ENCODE results near the gene CACNG6.

Gene CACNG6

DNA sequence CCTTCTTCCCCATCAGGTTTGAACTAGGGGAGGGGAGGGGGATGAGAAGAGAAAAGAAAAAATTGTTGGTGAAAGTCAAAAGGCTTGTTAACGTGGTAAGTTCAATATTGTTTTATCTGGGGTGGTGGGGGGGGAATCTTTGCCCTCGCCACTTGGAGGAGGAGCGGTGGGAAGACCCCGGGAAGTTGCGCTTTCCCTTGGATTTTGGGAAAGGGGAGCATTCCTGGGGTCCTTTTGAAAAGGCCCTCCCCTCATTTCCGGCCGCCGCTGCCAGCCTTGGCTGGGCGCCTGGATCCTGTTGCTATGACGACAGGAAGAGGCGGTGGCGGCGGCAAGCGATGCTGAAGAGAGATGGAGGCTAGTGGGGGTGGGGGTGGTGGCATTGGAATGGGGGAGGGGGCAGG is 33.3 kb upstream of the CACNG6 start:
- Histone ChIP-seq H3K27me3 (ENCODE audit: insufficient read depth, low read length) (no peaks in the 10 kb centered on the region), H3K36me3 (ENCODE audit: insufficient read depth, low read length) (no peaks in the 10 kb centered on the region), H3K4me1 (ENCODE audit: insufficient read depth, low read length) (peaks cover 41% of the 10 kb centered on the region), H3K9me3 (ENCODE audit: low read length) (no peaks in the 10 kb centered on the region), H2AFZ (ENCODE audit: low read depth, low read length) (peak overlapping the region; percentile 78), H3K4me3 (ENCODE audit: low read length) (no peak overlapping the region)

- peak overlapping the region; percentile 51 for H2AFZ ChIP-seq (ENCODE audit: low read depth, low read length)
- no peaks in the 10 kb centered on the region for H3K9me3 ChIP-seq (ENCODE audit: low read length)
- no peaks in the 10 kb centered on the region for H3K27me3 ChIP-seq (ENCODE audit: insufficient read depth, low read length)
- H3K36me3 ChIP-seq (ENCODE audit: insufficient read depth, low read length), result no peaks in the 10 kb centered on the region
- peak overlapping the region; percentile 41 for H3K4me3 ChIP-seq (ENCODE audit: low read length)
- H3K4me1 ChIP-seq (ENCODE audit: insufficient read depth, low read length), result peaks cover 41% of the 10 kb centered on the region
Measured at GRCh38 chr19:53958823-53959757, 32.3 kb upstream of the CACNG6 start.

- peaks cover 41% of the 10 kb centered on the region for H3K4me1 ChIP-seq (ENCODE audit: insufficient read depth, low read length)
- H3K4me3 ChIP-seq (ENCODE audit: low read length), result peak overlapping the region; percentile 41
- H2AFZ ChIP-seq (ENCODE audit: low read depth, low read length), result peak overlapping the region; percentile 51
- H3K27me3 ChIP-seq (ENCODE audit: insufficient read depth, low read length), result no peaks in the 10 kb centered on the region
- H3K9me3 ChIP-seq (ENCODE audit: low read length), result no peaks in the 10 kb centered on the region
- H3K36me3 ChIP-seq (ENCODE audit: insufficient read depth, low read length), result no peaks in the 10 kb centered on the region
Measured at GRCh38 chr19:53960187-53960586, 31.2 kb upstream of the CACNG6 start.

GRCh38 chr19:53960886-53961285 is 30.6 kb upstream of the CACNG6 start:
- H3K9me3 ChIP-seq (ENCODE audit: low read length), result no peaks in the 10 kb centered on the region
- H3K27me3 ChIP-seq (ENCODE audit: insufficient read depth, low read length), result no peaks in the 10 kb centered on the region
- peaks cover 41% of the 10 kb centered on the region for H3K4me1 ChIP-seq (ENCODE audit: insufficient read depth, low read length)
- H2AFZ ChIP-seq (ENCODE audit: low read depth, low read length), result no peak overlapping the region
- no peaks in the 10 kb centered on the region for H3K36me3 ChIP-seq (ENCODE audit: insufficient read depth, low read length)
- peak overlapping the region; percentile 41 for H3K4me3 ChIP-seq (ENCODE audit: low read length)

DNA sequence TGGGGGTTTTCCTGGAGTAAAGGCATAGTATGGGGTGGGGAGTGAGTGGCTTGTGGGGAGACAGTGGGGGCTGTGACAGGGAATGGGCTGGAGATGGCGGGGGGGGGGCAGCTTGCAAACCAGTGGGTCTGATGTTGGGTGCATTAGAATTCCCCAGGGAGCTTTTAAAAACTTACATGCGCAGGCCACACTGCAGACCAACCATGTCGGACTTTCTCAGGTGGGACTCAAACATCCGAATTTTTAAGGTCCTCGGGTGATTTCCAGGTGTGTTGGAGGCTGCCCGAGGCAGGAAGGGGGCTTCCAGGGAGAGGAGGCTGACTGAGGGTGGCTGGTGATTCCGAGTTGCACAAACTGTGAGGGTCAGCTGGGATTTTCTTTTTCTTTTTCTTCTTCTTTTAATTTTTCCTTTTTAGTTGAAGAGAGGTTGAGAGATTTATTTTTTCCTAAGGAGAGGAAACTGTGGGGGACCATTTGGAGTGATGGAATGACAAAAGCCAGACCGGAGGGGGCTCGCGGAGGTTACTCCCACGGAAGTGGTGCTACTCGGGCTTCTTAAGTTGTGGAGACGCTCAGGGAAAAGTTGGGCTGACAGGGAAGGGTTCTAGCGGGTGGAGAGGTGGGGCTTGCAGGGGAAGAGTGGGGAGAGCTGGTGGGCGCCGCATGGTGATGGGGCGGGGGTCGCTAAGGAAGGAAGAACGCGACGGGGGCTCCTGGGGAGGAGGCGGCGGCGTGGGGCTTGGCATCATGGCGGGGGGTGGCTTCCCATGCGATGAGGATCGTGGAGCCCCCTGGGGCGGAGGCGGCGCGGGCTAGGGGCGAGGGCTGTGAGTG is 29.7 kb upstream of the CACNG6 start:
- Histone ChIP-seq H3K4me3 (ENCODE audit: low read length) (peak overlapping the region; percentile 41), H3K9me3 (ENCODE audit: low read length) (no peaks in the 10 kb centered on the region), H3K4me1 (ENCODE audit: insufficient read depth, low read length) (peaks cover 41% of the 10 kb centered on the region), H3K36me3 (ENCODE audit: insufficient read depth, low read length) (no peaks in the 10 kb centered on the region), H2AFZ (ENCODE audit: low read depth, low read length) (no peak overlapping the region), H3K27me3 (ENCODE audit: insufficient read depth, low read length) (no peaks in the 10 kb centered on the region)

DNA sequence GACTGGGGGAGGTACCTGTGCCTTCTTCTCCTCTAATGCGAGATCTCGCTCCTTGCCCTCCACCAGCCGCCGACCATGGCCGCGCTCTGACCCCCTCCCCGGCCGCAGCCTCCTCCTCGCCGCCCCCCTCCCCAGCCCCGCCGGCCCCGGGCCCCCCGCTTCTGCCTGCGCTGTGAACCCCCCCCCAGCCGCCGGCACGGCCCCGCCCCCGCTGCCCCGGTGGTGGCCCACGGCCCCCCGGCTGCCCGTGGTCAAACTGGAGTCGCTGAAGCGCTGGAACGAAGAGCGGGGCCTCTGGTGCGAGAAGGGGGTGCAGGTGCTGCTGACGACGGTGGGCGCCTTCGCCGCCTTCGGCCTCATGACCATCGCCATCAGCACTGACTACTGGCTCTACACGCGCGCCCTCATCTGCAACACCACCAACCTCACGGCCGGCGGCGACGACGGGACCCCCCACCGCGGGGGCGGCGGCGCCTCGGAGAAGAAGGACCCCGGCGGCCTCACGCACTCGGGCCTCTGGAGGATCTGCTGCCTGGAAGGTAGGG is 28.5 kb upstream of the CACNG6 start, which contains the start of gene CACNG8:
CACNG8 (plus strand) TSS at position 51 of the 545 bp plus-strand sequence.
- Histone ChIP-seq H3K27me3 (ENCODE audit: insufficient read depth, low read length) (no peaks in the 10 kb centered on the region), H3K4me3 (ENCODE audit: low read length) (peak within 1 kb of the TSS; percentile 41), H2AFZ (ENCODE audit: low read depth, low read length) (no peak within 1 kb of the TSS), H3K9me3 (ENCODE audit: low read length) (no peaks in the 10 kb centered on the region), H3K36me3 (ENCODE audit: insufficient read depth, low read length) (no peaks in the 10 kb centered on the region), H3K4me1 (ENCODE audit: insufficient read depth, low read length) (peaks cover 35% of the 10 kb centered on the region)

DNA sequence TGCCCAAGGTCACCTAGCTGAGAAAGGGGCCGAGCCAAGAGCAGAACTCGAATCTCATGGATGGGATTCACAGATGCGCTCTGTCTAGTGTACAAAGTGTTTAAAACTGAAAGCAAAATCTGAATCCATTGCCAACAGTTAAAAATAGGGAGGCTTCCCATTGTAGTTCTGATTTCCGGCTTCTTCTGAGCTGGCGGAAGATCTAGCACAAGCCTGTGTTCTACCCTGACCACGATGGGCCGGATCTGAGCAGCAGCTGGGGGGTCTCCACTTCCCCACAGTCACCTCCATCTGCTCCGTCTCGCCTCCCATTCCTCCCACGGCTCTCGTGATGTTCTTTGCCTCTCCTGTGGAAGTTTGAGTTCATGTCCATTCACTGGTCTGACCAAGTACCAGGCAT is 26.3 kb upstream of the CACNG6 start:
- Histone ChIP-seq H3K4me1 (ENCODE audit: insufficient read depth, low read length) (peaks cover 16% of the 10 kb centered on the region), H3K4me3 (ENCODE audit: low read length) (no peak overlapping the region), H3K9me3 (ENCODE audit: low read length) (no peaks in the 10 kb centered on the region), H3K27me3 (ENCODE audit: insufficient read depth, low read length) (no peaks in the 10 kb centered on the region), H3K36me3 (ENCODE audit: insufficient read depth, low read length) (no peaks in the 10 kb centered on the region), H2AFZ (ENCODE audit: low read depth, low read length) (no peak overlapping the region)

DNA sequence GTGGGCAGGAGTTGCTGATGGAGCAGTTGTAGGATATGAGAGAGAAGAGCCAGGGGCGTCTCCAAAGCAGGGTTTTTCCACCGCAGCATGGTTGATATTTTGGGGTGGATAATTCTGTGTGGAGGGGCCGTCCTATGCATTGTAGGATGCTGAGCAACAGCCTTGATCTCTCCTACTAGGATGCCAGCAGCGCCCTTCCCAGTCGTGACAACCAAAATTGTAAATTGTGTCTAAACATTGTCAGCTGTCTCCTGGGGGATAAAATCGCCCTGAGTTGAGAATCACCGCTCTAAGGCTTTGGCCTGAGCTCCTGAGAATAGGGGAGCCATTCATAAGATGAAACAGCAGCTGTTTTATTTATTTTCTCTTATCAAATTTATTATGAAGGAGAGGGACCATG is 24.5 kb upstream of the CACNG6 start:
- Histone ChIP-seq H3K36me3 (ENCODE audit: insufficient read depth, low read length) (peaks cover 4% of the 10 kb centered on the region), H3K27me3 (ENCODE audit: insufficient read depth, low read length) (no peaks in the 10 kb centered on the region), H3K4me1 (ENCODE audit: insufficient read depth, low read length) (no peaks in the 10 kb centered on the region), H3K4me3 (ENCODE audit: low read length) (no peak overlapping the region), H3K9me3 (ENCODE audit: low read length) (no peaks in the 10 kb centered on the region), H2AFZ (ENCODE audit: low read depth, low read length) (no peak overlapping the region)

- Histone ChIP-seq H3K36me3 (ENCODE audit: insufficient read depth, low read length) (peaks cover 5% of the 10 kb centered on the region), H2AFZ (ENCODE audit: low read depth, low read length) (no peak overlapping the region), H3K4me1 (ENCODE audit: insufficient read depth, low read length) (no peaks in the 10 kb centered on the region), H3K27me3 (ENCODE audit: insufficient read depth, low read length) (no peaks in the 10 kb centered on the region), H3K4me3 (ENCODE audit: low read length) (no peak overlapping the region), H3K9me3 (ENCODE audit: low read length) (no peaks in the 10 kb centered on the region)
Measured at GRCh38 chr19:53969366-53969765, 22.1 kb upstream of the CACNG6 start.

DNA sequence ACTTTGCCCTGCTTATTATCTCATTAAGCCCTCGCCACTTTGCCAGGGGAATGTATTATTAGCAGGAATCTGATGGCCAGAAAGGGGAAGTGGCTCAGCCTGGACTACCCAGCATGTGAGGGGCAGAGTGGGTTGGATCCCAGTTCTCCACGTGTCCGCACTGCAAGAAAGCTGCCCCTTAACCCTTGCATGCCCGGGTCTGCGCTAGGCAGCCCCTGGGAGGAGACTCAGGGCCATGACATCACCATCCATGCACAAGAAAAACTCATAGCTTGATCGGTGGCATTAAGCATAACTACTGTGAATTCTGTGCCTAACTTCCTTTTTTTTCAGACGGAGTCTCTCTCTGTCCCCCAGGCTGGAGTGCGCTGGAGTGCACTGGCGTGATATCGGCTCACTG is 19.8 kb upstream of the CACNG6 start:
- Histone ChIP-seq H3K36me3 (ENCODE audit: insufficient read depth, low read length) (peaks cover 5% of the 10 kb centered on the region), H3K4me1 (ENCODE audit: insufficient read depth, low read length) (no peaks in the 10 kb centered on the region), H3K4me3 (ENCODE audit: low read length) (no peak overlapping the region), H3K9me3 (ENCODE audit: low read length) (no peaks in the 10 kb centered on the region), H3K27me3 (ENCODE audit: insufficient read depth, low read length) (no peaks in the 10 kb centered on the region), H2AFZ (ENCODE audit: low read depth, low read length) (no peak overlapping the region)

DNA sequence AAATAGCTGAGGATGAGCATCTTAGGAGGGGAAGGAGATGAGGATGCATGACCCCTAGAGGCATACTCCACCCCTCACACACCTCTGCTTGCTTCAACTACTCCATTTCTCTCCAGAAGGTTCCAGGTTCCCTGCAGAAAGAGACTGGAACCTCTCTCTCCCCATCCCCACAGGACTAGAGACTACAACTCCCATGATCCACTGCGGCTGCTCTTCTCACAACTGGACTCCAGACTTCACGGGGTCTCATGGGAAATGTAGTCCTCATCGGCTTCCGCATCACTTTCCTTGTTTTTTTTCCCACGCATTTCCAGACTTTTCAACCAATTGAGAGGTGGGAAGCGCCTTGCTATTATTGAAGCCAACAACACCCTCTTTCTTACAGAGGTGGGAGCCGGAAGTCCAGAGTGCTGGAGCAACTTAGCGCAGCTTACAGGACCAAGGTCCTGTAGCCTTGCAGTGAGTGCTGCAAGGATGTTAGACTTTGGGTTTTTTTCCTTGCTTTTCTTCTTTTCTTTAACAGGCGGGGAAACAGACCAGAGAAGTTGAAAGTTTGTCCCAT is 13.9 kb upstream of the CACNG6 start:
- H3K4me1 ChIP-seq (ENCODE audit: insufficient read depth, low read length), result peaks cover 5% of the 10 kb centered on the region
- H3K36me3 ChIP-seq (ENCODE audit: insufficient read depth, low read length), result no peaks in the 10 kb centered on the region
- peaks cover 2% of the 10 kb centered on the region for H3K9me3 ChIP-seq (ENCODE audit: low read length)
- H3K27me3 ChIP-seq (ENCODE audit: insufficient read depth, low read length), result no peaks in the 10 kb centered on the region
- no peak overlapping the region for H2AFZ ChIP-seq (ENCODE audit: low read depth, low read length)
- H3K4me3 ChIP-seq (ENCODE audit: low read length), result no peak overlapping the region

GRCh38 chr19:53977991-53978731 is 13.3 kb upstream of the CACNG6 start:
- Histone ChIP-seq H2AFZ (ENCODE audit: low read depth, low read length) (no peak overlapping the region), H3K36me3 (ENCODE audit: insufficient read depth, low read length) (no peaks in the 10 kb centered on the region), H3K4me3 (ENCODE audit: low read length) (no peak overlapping the region), H3K4me1 (ENCODE audit: insufficient read depth, low read length) (peaks cover 5% of the 10 kb centered on the region), H3K27me3 (ENCODE audit: insufficient read depth, low read length) (no peaks in the 10 kb centered on the region), H3K9me3 (ENCODE audit: low read length) (peaks cover 2% of the 10 kb centered on the region)
